HepG2 (cell line): ENCODE measurements around the gene TLR5.

Source experiments
- ETV6 ChIP-seq: sonication (generic); formaldehyde crosslinking; conservative IDR thresholded peaks from 2 replicates; pipeline ENCODE4 v1.4.0; 2020; ENCODE audit warnings: missing genetic modification reagents
- HDAC2 ChIP-seq: sonication (generic); formaldehyde crosslinking; IDR thresholded peaks from 2 replicates; pipeline ENCODE4 v1.4.0; 2020; ENCODE audit warnings: missing genetic modification reagents
- IRF2 ChIP-seq: IDR thresholded peaks from 2 replicates; pipeline ENCODE4 v1.6.1; 2018; ENCODE audit warnings: missing genetic modification reagents, missing compliant biosample characterization
- MAZ ChIP-seq, 2 experiments: sonication (generic) in 1 of 2; formaldehyde crosslinking in 1 of 2; IDR thresholded peaks; 2 replicates each; pipeline versions ENCODE4 v1.5.0 to v1.6.1; 2012 to 2020; ENCODE audit warnings: low read depth in 2 of 2, mild to moderate bottlenecking in 2 of 2, borderline replicate concordance in 1 of 2, improper control_type of control experiment in 1 of 2, low read length in 1 of 2, missing genetic modification reagents in 1 of 2, moderate library complexity in 1 of 2
- PAWR ChIP-seq: sonication (generic); formaldehyde crosslinking; IDR thresholded peaks from 2 replicates; pipeline ENCODE4 v1.4.0; 2020; ENCODE audit warnings: missing genetic modification reagents, mild to moderate bottlenecking, borderline replicate concordance
- SIX4 ChIP-seq: sonication (generic); formaldehyde crosslinking; IDR thresholded peaks from 2 replicates; pipeline ENCODE4 v1.4.0; 2020; ENCODE audit warnings: missing genetic modification reagents
- SKI ChIP-seq: fragments of 450-650 bp; IDR thresholded peaks from one replicate; pipeline ENCODE4 v1.6.1; 2018; ENCODE audit warnings: mild to moderate bottlenecking; ENCODE audit not compliant: partially characterized antibody
- ZBTB1 ChIP-seq: sonication (generic); formaldehyde crosslinking; IDR thresholded peaks from 2 replicates; pipeline ENCODE4 v1.4.0; 2020; ENCODE audit warnings: missing genetic modification reagents, borderline replicate concordance
- ZNF143 ChIP-seq: sonication (generic); formaldehyde crosslinking; IDR thresholded peaks from 2 replicates; pipeline ENCODE4 v1.4.0; 2020; ENCODE audit warnings: missing genetic modification reagents
- ZNF224 ChIP-seq: sonication (generic); formaldehyde crosslinking; IDR thresholded peaks from 2 replicates; pipeline ENCODE4 v1.5.0; 2020; ENCODE audit warnings: mild to moderate bottlenecking, missing genetic modification reagents
- ZNF263 ChIP-seq: sonication (generic); formaldehyde crosslinking; IDR thresholded peaks from 2 replicates; pipeline ENCODE4 v1.4.0; 2020; ENCODE audit warnings: missing genetic modification reagents
- TF ChIP-seq, protein P1 (sequence below): sonication (generic); formaldehyde crosslinking; IDR thresholded peaks from 2 replicates; pipeline ENCODE4 v1.4.0; 2020; ENCODE audit warnings: missing genetic modification reagents
- TF ChIP-seq, protein P2 (sequence below): sonication (generic); formaldehyde crosslinking; IDR thresholded peaks from 2 replicates; pipeline ENCODE4 v1.5.0; 2020; ENCODE audit warnings: mild to moderate bottlenecking, missing genetic modification reagents, moderate library complexity
- TF ChIP-seq, protein P3 (sequence below): sonication (generic); formaldehyde crosslinking; IDR thresholded peaks from 2 replicates; pipeline ENCODE4 v1.9.0; 2021; ENCODE audit warnings: missing genetic modification reagents, borderline replicate concordance

DNA sequence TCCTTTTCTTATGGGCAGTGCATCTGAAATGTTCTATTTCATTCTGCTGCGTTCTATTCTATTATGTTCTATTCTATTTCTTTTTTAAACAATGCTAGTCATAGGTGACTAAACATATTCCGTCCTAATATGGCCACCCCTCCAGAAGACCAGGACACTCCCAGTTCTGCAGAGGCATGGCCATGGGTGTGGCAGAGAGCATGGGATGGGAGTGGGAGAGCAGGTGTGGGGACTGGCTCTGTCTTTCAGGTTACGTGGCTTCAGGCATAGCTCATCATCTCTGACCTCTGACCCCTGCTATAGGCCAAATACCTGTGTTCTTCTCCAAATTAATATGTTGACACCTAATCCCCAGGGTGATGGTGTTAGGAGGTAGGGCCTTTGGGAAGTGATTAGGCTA lies 33.4 kb upstream of the TLR5 start:
- TF ChIP-seq HDAC2 (CRISPR knock-in tag) (no peak), ETV6 (CRISPR knock-in tag) (no peak), IRF2 (CRISPR knock-in tag) (no peak), ZNF224 (CRISPR knock-in tag) (no peak), SIX4 (no peak), MAZ (IDR thresholded peaks at IDR 0.05; ENCODE audit: borderline replicate concordance, low read depth, low read length) (no peak), MAZ (CRISPR knock-in tag; IDR thresholded peaks at IDR 0.05; ENCODE audit: low read depth) (no peak), SKI (no peak), PAWR (CRISPR knock-in tag) (no peak), ZNF263 (CRISPR knock-in tag) (no peak), ZNF143 (CRISPR knock-in tag) (no peak), ZBTB1 (CRISPR knock-in tag) (no peak)
- TF ChIP-seq, protein P1, sequence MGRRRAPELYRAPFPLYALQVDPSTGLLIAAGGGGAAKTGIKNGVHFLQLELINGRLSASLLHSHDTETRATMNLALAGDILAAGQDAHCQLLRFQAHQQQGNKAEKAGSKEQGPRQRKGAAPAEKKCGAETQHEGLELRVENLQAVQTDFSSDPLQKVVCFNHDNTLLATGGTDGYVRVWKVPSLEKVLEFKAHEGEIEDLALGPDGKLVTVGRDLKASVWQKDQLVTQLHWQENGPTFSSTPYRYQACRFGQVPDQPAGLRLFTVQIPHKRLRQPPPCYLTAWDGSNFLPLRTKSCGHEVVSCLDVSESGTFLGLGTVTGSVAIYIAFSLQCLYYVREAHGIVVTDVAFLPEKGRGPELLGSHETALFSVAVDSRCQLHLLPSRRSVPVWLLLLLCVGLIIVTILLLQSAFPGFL (CRISPR knock-in tag) = no peak
- TF ChIP-seq, protein P2, sequence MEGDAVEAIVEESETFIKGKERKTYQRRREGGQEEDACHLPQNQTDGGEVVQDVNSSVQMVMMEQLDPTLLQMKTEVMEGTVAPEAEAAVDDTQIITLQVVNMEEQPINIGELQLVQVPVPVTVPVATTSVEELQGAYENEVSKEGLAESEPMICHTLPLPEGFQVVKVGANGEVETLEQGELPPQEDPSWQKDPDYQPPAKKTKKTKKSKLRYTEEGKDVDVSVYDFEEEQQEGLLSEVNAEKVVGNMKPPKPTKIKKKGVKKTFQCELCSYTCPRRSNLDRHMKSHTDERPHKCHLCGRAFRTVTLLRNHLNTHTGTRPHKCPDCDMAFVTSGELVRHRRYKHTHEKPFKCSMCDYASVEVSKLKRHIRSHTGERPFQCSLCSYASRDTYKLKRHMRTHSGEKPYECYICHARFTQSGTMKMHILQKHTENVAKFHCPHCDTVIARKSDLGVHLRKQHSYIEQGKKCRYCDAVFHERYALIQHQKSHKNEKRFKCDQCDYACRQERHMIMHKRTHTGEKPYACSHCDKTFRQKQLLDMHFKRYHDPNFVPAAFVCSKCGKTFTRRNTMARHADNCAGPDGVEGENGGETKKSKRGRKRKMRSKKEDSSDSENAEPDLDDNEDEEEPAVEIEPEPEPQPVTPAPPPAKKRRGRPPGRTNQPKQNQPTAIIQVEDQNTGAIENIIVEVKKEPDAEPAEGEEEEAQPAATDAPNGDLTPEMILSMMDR (CRISPR knock-in tag) = no peak
- TF ChIP-seq, protein P3, sequence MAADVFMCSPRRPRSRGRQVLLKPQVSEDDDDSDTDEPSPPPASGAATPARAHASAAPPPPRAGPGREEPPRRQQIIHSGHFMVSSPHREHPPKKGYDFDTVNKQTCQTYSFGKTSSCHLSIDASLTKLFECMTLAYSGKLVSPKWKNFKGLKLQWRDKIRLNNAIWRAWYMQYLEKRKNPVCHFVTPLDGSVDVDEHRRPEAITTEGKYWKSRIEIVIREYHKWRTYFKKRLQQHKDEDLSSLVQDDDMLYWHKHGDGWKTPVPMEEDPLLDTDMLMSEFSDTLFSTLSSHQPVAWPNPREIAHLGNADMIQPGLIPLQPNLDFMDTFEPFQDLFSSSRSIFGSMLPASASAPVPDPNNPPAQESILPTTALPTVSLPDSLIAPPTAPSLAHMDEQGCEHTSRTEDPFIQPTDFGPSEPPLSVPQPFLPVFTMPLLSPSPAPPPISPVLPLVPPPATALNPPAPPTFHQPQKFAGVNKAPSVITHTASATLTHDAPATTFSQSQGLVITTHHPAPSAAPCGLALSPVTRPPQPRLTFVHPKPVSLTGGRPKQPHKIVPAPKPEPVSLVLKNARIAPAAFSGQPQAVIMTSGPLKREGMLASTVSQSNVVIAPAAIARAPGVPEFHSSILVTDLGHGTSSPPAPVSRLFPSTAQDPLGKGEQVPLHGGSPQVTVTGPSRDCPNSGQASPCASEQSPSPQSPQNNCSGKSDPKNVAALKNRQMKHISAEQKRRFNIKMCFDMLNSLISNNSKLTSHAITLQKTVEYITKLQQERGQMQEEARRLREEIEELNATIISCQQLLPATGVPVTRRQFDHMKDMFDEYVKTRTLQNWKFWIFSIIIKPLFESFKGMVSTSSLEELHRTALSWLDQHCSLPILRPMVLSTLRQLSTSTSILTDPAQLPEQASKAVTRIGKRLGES (CRISPR knock-in tag) = no peak
